ENCODE data around the gene BTBD10.
A peak's percentile ranks its signal among the peaks of the same experiment; 100 is the strongest.

The BTBD10 gene

DNA sequence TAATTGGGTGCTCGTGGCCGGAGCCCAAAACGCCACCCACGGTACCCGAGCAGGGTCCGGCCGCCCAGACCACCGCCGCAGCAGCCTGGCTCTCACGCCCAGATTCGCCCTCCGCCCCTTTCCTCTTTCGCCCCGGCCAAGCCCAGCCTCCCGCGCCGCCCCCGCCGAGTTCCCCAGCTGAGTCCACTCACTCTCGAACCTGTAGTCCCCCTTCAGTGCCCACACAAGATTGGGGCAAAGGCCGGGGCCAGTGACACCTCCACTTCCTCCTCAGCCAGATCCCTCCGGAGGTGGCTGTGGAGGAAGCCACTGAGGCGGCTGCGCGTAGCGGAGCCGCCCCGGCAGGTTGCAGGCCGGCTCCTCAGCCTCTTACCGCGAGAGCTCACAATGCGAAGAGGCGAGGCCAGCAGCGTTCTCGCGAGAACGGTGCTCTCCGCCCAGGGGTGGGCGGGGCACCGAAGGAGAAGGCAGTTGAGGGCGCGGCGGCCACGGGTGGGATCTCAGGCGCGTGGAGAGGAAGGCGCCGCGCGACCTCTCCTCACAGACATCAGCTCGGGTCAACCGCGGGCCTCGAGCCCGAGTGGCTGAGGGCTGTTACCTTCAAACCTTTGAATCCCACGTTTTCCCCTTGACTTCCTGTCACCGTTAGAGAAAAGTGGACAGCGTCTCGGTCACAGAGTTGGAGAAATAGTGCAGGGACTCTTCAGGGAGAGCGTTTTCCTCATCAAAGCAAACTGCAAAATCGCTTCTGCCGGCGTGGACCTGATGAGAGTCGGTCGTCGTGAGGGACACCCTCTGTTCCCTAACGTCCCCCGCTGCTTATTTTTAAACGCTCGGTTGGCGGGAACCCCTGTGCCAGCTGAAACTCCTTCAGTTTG, at the start of gene BTBD10:
TSS of gene BTBD10 (minus strand) at position 322 of the 878 bp plus-strand sequence. CDS start 18,098 bp downstream, outside the sequence.
- peak; percentile 97 for DNase-seq

DNA sequence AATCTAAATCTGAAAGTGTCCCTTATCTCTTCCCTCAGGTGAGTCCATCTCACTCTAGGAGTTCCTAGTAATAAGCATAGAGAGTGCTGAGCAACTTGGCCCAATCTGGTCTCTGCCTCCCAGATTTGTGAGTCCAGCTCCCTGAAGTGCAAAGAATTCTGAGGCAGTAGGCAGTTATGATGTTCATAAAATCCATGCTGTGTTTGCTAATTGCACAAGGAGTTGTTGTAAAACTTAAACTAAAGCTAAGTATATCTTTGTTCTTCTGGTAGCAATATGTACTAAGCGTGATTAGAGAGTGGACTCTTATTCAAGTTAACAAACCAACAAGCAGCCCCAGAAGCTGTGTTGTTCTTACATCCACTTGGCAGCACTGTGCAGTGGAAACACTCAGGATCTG, 40.4 kb upstream of the BTBD10 start:
- DNase-seq: no peak

DNA sequence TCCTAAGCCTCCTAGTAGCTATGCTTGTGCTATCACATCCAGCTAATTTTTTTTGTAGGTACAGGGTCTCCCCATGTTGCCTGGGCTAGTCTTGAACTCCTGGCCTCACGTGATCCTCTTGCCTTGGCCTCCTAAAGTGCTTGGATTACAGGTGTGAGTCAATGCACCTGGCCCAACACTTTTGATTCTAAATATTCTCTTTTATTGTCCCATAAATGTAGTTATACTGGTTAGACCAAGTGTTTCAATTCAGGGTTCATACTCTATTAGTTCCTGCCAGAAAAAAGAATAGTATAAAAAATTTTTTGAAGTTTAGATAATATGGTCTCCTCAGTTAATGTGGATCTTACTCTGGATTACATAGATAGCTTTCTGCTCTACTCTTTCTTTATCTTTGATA, 39.5 kb upstream of the BTBD10 start:
- no peak for DNase-seq

DNA sequence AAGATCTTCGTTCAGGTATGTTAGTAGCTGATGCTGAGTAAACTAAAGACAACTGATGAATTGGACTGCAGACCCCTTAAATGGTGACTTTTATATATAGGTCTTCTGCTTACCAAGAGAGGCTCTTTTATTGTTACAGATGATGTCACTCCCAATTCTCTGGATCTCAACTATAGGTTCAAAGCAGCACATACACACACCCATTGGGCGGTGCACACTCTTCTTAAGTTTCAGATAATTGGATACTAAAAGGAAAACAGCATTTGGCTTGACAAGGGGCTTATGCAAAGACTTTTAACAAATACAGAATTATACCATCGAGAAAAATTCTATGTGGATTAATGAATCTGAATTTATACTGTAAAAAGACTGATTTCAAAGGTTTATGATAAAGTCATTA, 32.9 kb upstream of the BTBD10 start, which contains the start of gene PTH:
TSS of gene PTH (minus strand) at position 69 of the 400 bp plus-strand sequence. CDS start 3,142 bp downstream, outside the sequence.
- DNase-seq: no peak

DNA sequence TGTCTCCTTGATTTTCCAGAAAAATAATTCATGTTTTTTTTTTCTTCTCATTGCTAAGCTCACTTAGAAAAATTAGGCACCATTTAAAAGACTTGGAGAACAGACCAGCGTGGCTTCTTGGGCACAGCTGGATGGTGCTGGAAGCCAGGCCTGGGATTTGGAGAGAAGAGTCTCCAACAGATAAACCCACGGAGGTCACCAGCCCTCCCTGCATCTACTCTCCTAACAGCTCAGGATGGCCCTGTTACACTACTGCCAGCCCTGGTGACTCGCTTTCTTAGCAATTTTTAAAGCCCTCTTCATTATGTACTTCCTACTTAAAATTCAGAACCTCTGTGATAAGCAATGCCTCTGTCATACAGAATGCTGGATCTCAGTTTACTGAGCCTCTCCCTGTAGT, 31.0 kb upstream of the BTBD10 start:
- DNase-seq: no peak

DNA sequence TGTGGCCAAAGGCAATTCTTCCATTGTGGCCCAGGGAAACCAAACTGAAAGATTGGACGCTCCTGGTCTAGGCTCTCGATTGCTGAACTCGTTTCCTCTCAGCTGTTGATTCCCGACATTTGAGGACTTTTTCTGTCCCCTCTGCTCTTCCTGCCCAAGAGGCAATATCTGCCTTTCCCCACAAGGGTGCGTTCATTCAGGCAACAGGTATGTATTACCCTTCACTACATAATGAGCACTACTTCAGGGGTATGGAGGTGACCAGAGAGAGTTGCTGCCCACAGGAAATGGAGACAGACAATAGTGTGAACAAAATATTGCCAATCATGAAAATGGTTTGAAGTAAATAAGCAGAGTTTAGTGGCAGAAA, 24.6 kb upstream of the BTBD10 start:
- DNase-seq: no peak

DNA sequence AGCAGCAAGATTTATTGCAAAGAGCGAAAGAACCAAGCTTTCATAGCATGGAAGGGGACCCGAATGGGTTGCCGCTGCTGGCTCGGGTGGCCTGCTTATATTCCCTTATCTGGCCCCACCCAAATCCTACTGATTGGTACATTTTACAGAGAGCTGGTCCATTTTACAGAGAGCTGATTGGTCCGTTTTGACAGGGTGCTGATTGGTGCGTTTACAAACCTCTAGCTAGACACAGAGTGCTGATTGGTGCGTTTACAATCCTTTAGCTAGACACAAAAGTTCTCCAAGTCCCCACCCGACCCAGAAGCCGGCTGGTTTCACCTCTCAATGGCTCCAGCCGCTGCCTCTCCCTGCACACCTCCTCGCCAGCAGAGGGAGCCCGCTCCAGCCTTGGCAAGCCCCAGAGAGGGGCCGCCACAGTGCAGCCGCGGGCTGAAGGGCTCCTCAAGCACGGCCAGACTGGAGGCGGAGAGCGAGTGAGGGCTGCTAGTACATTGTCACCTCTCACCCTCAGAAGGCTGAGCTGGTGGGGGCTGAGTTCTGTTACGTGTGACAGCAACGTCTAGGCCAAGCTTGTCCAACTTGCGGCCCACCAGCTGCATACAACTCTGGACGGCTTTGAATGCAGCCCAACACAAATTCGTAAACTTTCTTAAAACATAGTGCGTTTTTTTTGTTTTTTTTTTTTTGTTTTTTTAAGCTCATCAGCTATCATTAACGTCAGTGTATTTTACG, 24.1 kb upstream of the BTBD10 start:
- DNase-seq: no peak

DNA sequence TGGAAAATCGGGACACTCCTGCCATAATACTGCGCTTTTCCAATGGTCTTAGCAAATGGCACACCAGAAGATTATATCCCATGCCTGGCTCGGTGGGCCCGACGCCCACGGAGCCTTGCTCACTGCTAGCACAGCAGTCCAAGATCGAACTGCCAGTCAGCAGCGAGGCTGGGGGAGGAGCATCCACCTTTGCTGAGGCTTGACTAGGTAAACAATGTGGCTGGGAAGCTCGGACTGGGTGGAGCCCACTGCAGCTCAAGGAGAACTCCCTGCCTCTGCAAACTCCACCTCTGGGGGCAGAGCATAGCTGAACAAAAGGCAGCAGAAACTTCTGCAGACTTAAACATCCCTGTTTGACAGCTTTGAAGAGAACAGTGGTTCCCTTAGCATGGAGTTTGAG, 17.2 kb upstream of the BTBD10 start:
- DNase-seq: no peak

DNA sequence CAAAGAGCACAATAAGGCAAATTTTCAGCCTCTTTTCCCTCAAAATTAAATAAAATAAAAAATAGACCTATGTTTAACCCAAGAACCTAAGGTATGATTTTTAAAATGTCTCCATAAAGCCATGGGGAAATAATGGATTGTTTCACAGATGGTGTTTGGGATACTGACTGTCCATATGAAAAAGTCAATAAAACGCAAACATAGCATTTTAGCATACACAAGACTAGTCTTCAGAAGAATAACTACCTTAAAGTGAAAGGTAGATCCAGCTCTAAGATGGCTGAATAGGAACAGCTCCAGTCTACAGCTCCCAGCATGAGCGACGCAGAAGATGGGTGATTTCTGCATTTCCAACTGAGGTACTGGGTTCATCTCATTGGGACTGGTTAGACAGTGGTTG, 16.7 kb upstream of the BTBD10 start:
- DNase-seq: no peak

DNA sequence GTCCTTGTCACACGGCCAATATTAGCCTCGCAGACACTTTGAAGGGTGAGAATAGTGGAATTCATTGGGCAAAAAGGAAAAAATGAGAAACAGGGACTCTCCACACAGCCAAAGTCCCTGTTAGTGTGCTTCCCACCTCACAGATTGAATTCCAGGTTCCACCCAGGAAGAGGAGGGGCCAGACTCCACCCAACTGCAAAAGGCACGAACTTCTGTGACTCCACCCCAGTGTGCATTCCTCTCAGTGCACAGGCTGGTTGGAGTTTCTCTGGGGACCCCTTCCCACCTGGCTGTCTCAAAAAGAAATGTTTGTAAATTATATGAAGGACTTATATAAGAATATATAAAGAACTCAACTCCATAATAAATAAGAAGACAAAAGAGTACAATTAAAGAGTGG, 12.1 kb upstream of the BTBD10 start:
- DNase-seq: no peak

DNA sequence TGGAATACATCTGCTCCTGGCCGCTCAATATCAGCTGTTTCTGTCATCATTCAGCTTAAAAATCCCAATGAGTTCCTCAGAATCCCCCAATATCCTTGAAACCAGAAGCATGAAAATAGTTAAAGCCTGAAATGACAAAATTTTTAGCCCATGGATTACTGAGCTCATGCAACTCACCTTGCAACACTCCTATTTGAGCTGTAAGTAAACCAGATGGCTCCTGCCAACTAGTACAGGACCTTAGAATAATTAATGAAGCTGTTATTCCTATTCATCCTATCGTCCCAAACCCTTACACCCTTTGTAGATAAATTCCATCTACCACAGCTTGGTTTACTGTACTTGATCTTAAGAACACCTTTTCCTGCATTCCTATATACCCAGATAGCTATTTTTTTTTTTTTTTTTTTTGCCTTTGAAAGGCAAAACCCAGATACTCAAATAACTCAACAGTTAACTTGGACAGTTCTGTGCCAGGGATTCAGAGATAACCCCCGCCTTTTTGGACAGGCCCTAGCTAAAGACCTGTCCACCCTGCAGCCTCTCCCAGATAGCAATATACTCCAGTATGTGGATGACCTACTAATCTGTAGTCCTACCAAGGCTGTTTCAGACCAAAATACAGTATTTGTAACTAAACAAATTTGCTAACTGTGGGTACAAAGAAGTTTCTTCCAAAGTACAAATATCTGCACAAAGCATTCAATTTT, 10.1 kb upstream of the BTBD10 start:
- DNase-seq: no peak

DNA sequence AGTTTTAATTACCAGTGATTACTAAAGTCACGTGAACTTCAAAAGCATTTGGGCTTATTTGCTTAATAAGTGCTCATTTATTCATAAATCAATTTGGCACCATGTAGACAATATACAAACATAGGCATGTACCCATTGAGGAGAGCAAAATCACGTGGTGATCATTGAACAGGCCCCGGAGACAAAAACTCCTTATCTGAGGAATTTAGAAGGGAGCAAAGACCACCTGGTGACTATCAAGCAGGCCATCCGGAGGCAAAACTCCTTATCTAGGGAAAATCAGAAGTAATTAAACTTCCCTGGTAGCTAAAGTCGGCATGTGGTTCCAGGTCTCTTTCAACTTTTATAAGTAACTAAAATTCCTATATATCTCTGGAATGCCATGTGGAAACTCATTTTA, 5.7 kb upstream of the BTBD10 start:
- DNase-seq: no peak

DNA sequence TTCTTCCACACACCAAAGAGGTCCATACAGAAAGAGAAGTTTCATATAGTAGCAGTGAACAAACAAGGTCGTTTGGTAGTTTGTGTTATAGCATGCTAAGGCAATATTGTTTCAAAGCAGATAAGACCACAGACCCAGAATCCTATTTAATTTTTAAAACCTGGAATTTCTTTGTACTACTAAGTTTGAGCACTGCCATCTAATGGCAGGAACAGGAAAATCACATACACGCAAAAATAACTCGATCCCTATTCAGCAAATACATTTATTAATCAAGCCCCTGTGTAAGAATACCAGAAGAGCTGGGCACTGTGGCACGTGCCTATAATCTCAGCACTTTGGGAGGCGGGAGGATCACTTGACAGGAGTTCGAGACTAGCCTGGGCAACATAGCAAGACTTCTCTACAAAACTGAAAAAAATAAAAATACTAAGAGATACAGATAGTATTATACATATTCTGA, 2.9 kb upstream of the BTBD10 start:
- DNase-seq: no peak

DNA sequence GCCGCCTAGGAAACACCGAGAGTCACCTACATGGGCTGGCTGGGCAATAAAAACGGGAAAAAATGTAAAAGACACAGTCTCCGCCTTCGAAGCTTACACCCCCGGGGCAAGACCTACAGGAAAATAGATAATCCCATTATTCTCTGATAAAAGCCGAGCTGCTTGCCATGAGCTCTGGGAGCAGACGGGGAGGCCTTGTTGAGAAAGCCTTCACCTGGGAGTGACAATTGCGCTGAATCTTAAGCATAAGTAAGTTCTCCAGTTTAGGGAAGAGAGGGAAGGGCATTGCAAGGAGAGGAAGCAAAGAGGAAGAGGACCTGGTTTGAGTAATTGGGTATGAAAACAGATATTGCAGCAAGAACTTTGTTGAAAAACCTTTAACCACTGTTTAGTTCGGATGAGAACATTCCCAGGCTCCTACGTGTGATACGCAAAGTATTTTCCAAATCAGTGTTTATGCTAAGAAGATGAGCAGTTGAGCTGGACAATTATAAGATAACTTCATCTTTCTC, 813 bp upstream of the BTBD10 start:
- DNase-seq: no peak

DNA sequence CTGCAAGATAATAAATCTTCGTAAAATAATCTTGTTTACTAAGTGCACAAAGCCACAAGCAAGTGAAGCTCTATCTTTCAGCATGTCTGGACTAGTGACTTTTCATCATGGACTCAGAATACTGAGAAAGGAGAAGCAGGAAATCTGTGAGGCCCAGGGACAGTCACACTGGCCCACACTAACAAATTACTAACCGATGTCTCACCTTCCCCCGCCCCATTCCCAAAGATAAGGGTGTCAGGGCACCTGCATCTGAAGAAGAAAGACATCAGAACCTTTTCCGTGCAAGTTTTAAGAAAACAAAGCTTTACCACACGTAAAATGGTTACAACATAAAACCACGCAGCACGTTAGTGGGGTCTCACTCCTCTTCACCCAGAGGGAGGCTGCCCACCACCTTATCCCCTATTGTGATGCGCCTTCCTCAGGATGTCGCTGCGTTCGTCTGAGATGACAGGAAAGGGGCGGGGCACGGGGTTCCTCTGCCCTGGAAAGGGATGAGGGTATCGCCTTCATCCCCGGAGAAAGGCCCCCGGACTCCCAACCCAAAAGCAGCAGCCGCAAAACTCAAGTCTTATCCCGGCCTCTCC, 616 bp downstream of the BTBD10 start:
- DNase-seq: no peak

DNA sequence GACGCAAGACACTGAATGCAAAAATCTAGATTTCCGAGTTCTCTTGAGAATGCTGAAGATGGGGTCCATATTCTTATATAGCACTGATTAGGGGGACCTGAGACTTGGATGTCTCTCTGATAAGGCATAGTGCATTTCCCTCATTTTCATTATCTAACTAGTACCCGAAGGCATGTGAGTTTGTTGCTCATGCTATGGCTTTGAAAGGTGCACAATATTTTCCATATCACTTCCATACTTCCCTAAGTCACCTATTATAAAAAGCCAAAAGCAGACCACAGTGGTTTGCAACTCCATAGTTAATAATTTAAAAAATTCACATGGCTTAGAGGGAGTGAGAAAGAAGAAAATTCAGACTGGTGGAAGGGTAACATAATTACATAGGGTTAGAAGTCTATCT, 1.7 kb downstream of the BTBD10 start:
- no peak for DNase-seq

DNA sequence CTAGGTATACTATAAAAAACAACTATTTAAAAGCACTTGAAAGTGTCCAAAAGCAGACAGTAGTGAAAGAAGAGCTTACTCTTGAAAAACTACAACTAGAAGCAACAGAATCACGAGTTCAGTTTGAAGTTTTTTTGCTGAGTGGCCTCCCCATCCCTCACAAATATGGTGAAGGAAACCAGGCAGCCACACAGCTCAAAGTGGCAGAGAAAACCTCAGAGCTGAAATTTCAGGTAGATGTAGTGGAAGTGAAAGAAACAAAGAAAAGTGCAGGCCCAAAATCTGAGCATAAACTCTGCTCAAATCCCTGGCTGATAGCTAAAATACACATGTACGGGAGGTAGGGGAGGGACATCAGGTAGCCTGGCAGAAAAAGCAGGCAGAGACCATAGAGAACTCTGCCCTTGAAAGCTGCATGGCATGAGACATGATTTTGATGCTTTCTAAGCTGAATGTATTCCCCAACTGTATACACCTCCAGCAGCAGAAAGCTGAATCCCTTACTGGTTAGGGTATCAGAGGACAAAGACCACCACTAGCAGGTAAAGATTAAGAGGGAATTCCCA, 12.1 kb downstream of the BTBD10 start:
- DNase-seq: no peak

DNA sequence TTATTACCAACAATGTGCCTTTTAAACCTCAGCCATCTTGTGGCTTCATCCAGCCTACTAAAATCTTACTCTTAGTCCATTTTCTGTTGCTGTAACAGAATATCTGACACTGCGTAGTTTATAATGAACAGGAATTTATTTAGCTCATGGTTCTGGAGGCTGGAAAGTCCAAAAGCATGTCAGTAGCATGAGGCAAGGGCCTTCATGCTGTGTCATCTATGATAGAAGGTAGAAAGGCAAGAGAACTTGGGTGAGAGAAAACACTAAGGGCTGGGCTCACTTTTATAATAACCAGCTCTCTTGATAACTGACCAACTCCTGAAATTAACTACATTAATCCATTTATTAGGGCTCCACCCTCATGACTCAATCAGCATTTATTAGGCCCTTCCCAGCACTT, 13.5 kb downstream of the BTBD10 start:
- DNase-seq: no peak

DNA sequence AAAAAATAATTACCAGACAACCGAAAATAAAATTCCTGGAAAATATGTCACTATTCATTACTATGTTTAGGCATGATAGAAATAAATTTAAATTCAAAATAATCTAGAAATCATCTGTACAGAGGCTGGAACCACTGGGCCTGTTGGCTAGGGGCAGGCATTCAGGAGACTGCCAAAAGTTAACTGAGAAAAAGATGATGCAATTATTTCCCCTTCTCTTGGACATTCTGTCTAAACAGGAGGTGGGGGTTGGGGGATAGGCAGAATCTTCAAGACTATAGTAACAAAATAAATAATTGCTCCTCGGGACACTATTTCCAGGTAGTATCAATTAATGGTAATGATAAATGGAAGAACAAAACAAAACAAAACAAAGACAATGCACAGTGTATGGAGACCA, 14.1 kb downstream of the BTBD10 start:
- DNase-seq: peak; percentile 41

DNA sequence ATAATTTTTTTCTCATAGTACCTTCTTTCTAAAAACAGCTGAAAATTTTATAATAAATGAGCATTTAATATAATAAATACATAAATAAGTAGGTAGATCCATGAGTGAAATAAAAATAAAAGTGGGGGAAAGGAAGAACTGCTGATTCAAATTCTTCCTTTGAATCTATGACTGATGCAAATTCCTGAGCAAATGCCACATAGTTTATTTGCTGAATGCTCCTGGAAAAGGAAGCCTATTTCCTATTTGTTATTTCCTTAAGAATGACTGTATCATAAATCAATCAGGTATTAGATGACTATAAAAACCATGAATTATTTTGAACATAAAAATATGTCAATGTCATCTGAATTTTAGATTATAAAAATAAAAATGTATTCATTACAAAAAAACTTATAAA, 16.6 kb downstream of the BTBD10 start:
- DNase-seq: no peak

DNA sequence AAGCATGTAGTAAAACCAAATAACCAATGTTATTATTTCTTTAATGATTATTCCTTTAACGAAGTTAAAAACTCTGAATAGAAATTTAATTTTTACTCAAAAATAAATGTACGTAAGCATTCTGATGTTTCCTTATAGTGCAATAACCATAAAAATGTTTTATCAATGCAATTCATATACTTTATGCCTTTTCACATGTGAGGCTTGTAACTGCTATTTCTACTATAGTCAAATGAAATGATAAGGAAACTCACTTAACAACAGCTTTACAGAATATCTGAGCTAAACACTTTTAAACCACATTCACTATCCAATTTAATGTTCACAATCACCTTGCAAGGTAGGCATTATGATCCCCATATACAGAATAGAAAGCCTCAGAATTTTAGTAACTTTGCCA, 17.4 kb downstream of the BTBD10 start:
- no peak for DNase-seq

DNA sequence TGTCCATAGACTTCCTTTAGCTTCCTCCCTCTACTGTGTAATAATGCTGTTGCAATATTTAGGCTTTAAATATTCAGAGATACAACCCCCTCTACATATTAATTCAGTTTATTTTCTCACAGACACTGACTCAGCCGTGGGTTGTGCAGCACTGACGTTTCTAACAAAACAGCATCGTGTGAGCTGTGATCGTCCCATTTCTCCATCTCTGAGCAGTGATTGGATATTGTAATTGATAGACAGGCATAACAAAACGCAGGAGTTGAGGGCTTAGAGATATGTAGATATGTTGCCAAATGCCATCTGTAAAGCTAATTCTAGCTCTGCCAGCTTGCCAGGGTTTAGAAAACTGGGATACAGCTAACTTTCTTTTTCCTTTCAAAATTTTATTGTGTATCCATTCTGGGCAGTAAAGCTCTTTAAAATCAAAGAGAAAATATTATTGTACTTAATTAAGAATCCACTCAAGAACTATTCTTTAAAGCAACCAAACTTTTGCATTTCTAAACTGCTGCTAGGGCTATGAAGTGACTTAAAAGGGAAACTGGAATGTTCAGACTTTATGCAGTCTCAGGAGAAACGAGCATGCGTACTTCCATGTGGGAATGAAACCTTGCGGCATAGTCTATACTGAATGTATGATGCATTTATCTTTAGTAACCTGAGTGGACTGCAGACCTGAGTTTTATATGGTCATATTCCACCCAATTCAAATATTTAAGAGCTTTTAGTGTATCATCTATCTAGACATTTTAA, 22.7 kb downstream of the BTBD10 start:
- peak; percentile 49 for DNase-seq
